Adrenal gland (tissue), 5 donors: ENCODE data around the gene AMPD3.

ENCODE experiments used
- POLR2A ChIP-seq, 2 donors: fragments of 450-650 bp; IDR thresholded peaks; one replicate each; pipeline ENCODE4 v1.6.1; 2017; ENCODE audit warnings: antibody characterized with exemption in 2 of 2, mild to moderate bottlenecking in 2 of 2, moderate library complexity in 1 of 2
- TF ChIP-seq, protein P1 (sequence below), 6 experiments: fragments of 450-650 bp in 4 of 6; fragments of 200-600 bp in 2 of 6; sonication (generic) in 1 of 6; IDR thresholded peaks; 1 replicate in 5 of 6; 2 replicates in 1 of 6; pipeline versions ENCODE4 v1.5.1 to v1.8.0; 2016 to 2021; ENCODE audit warnings: antibody characterized with exemption in 6 of 6, mild to moderate bottlenecking in 2 of 6, moderate library complexity in 1 of 6
- donor health status: DM: no; HTN: no; CAD: no.

DNA sequence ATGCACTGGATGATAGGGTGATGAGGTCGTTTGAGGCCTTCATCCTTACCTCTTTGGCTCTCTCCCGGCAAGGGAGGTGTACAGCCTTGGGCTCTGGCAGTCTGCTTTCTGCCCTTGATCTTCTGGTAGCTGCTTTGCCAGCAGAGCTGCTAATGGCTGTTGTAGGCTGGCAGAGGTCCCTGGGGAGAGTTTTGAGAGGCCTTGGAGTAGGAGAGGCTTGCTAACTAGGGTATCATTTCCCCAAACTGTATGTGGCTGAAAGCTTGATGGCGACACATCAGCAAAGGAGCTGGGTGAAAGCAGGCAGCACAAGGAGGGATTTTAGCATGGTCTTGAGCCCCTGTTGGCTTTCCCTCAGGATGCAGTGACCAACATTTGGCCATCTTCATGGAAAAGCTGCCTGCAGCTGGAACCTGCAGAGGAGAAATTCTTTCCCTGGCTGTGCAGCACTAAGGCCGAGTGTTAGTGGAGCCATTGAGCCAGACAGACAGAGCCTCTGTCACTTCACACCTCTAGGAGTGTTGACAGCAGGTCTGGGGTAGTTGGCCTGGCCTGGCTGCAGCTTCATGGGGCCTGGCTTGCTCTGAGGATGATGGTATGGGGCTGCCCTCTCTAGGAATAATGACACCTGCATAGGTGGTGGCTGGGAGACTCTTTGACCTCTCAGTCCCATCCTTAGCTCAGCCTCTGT, 3.5 kb upstream of the AMPD3 start:
- TF ChIP-seq, protein P1, sequence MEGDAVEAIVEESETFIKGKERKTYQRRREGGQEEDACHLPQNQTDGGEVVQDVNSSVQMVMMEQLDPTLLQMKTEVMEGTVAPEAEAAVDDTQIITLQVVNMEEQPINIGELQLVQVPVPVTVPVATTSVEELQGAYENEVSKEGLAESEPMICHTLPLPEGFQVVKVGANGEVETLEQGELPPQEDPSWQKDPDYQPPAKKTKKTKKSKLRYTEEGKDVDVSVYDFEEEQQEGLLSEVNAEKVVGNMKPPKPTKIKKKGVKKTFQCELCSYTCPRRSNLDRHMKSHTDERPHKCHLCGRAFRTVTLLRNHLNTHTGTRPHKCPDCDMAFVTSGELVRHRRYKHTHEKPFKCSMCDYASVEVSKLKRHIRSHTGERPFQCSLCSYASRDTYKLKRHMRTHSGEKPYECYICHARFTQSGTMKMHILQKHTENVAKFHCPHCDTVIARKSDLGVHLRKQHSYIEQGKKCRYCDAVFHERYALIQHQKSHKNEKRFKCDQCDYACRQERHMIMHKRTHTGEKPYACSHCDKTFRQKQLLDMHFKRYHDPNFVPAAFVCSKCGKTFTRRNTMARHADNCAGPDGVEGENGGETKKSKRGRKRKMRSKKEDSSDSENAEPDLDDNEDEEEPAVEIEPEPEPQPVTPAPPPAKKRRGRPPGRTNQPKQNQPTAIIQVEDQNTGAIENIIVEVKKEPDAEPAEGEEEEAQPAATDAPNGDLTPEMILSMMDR (IDR thresholded peaks at IDR 0.05): no peak
- TF ChIP-seq POLR2A (IDR thresholded peaks at IDR 0.05): no peak
